A549 (cell line): ENCODE results near the gene PCDHA2. TPM values are rescaled to one million over a fixed set of nuclear protein-coding genes. Genes with fewer than 3 reads are reported as not detected.

Source experiments
- ATAC-seq, 2 experiments: fragments of 200-7000 bp in 1 of 2; fragments of >200 bp in 1 of 2; cut with Nextera tagmentation in 1 of 2; cut with Tn5 transposase in 1 of 2; 3 replicates each; pipeline versions ENCODE4 v1.8.0 to v1.9.1; 2018 to 2020; ENCODE audit warnings: mild to moderate bottlenecking in 1 of 2, moderate library complexity in 1 of 2
- CTCF ChIA-PET: fragments of 300-600 bp; sonication (Branson Sonifier 250); formaldehyde crosslinking; extraction: SDS; loops from one replicate; lab custom pipeline; 2021; ENCODE audit warnings: antibody characterized with exemption, inconsistent platforms; lab: Yijun Ruan, JAX
- POLR2A ChIA-PET: fragments of 350-600 bp; formaldehyde crosslinking; extraction: SDS; loops from one replicate; lab custom pipeline; 2021; ENCODE audit warnings: antibody characterized with exemption, inconsistent platforms; lab: Yijun Ruan, JAX
- DNase-seq, 2 experiments: peaks; one replicate each; pipeline versions ENCODE4 v3.0.0 to v3.0.0-alpha.2; 2011 to 2016; ENCODE audit warnings: low read depth in 1 of 2, low spot score in 1 of 2
- FAIRE-seq: peaks from 2 replicates; lab custom pipeline; 2011; peaks lifted over from hg19 to GRCh38; lab: Jason Lieb, UNC
- H3K27ac ChIP-seq, 2 experiments: fragments of >200 bp; sonication (Bioruptor Twin); formaldehyde crosslinking; 3 replicates each; pipeline ENCODE4 v1.5.1; 2016 to 2017
- H3K4me1 ChIP-seq: fragments of >200 bp; sonication (Bioruptor Twin); formaldehyde crosslinking; 3 replicates; pipeline ENCODE4 v1.6.1; 2016
- H3K4me2 ChIP-seq: fragments of >200 bp; sonication (Bioruptor Twin); formaldehyde crosslinking; 3 replicates; pipeline ENCODE4 v1.6.1; 2016
- H3K4me3 ChIP-seq: fragments of >200 bp; sonication (Bioruptor Twin); formaldehyde crosslinking; 3 replicates; pipeline ENCODE4 v1.5.1; 2016
- H3K9me3 ChIP-seq: fragments of >200 bp; sonication (Bioruptor Twin); formaldehyde crosslinking; 3 replicates; pipeline ENCODE4 v1.6.1; 2016
- BHLHE40 ChIP-seq: IDR thresholded peaks from 2 replicates; pipeline ENCODE4 v1.6.1; 2012; ENCODE audit warnings: low read depth, low read length, inconsistent platforms
- GATA3 ChIP-seq: IDR thresholded peaks from 2 replicates; pipeline ENCODE4 v1.6.1; 2012; ENCODE audit warnings: borderline replicate concordance
- HES2 ChIP-seq: fragments of >200 bp; sonication (Bioruptor Twin); formaldehyde crosslinking; IDR thresholded peaks from 2 replicates; pipeline ENCODE4 v1.6.1; 2016
- HMGXB4 ChIP-seq: fragments of 250-450 bp; sonication (Bioruptor Pico); IDR thresholded peaks from 2 replicates; pipeline ENCODE4 v1.5.0; 2021; ENCODE audit warnings: mild to moderate bottlenecking, moderate library complexity, borderline replicate concordance
- JUNB ChIP-seq: fragments of >200 bp; sonication (Bioruptor Twin); formaldehyde crosslinking; IDR thresholded peaks from 2 replicates; pipeline ENCODE4 v1.6.1; 2016
- KDM5A ChIP-seq: fragments of 200-600 bp; sonication (generic); IDR thresholded peaks from 2 replicates; pipeline ENCODE4 v1.6.1; 2016; ENCODE audit warnings: antibody characterized with exemption, mild to moderate bottlenecking
- MAZ ChIP-seq: fragments of 150-350 bp; IDR thresholded peaks from 2 replicates; pipeline ENCODE4 v1.6.1; 2014; ENCODE audit warnings: antibody characterized with exemption, low read depth, low read length, borderline replicate concordance
- NR3C1 ChIP-seq: fragments of >200 bp; sonication (Bioruptor Twin); formaldehyde crosslinking; IDR thresholded peaks from 3 replicates; pipeline ENCODE4 v1.6.1; 2017
- PHF8 ChIP-seq: fragments of 200-600 bp; sonication (generic); IDR thresholded peaks from 2 replicates; pipeline ENCODE4 v1.6.1; 2016; ENCODE audit warnings: low read depth, mild to moderate bottlenecking, antibody characterized with exemption, moderate library complexity, borderline replicate concordance
- RAD21 ChIP-seq, 2 experiments: fragments of >200 bp in 1 of 2; sonication (Bioruptor Twin) in 1 of 2; formaldehyde crosslinking in 1 of 2; IDR thresholded peaks in 1 of 2; conservative IDR thresholded peaks in 1 of 2; 2 replicates in 1 of 2; 3 replicates in 1 of 2; pipeline ENCODE4 v1.6.1; 2012 to 2018; ENCODE audit warnings: inconsistent platforms in 1 of 2
- RFX5 ChIP-seq: fragments of 450-650 bp; IDR thresholded peaks from 2 replicates; pipeline ENCODE4 v1.7.1; 2014; ENCODE audit warnings: antibody characterized with exemption, mild to moderate bottlenecking, moderate library complexity
- ZNF302 ChIP-seq: fragments of 250-450 bp; sonication (Bioruptor Pico); IDR thresholded peaks from 2 replicates; pipeline ENCODE4 v1.9.0; 2021; ENCODE audit warnings: inconsistent platforms, mild to moderate bottlenecking, moderate library complexity
- ZSCAN20 ChIP-seq: fragments of 250-450 bp; sonication (Bioruptor Pico); IDR thresholded peaks from 2 replicates; pipeline ENCODE4 v1.8.0; 2022; ENCODE audit warnings: mild to moderate bottlenecking, moderate library complexity
- WGBS: methylation state at CpG from one replicate; pipeline ENCODE4 v1.1.6; 2017; ENCODE audit errors: missing lambda C conversion rate; 5-methylcytosine and 5-hydroxymethylcytosine counted together
- polyA minus RNA-seq: library from RNA; depleted of rRNA, polyadenylated mRNA; stranded (reverse); fragments of >200 nt; gene quantifications from 2 replicates; pipeline ENCODE4 v1.2.3, GENCODE V29; 2011; rRNA and poly(A)+ RNA removed
- polyA plus RNA-seq, 4 experiments: library from polyadenylated mRNA; depleted of rRNA in 3 of 4; stranded (reverse); fragments of >200 nt; fragmentation: RNase III in 1 of 4; extraction: RNeasy Plus Mini Kit Qiagen cat#74134 plus additional on column Dnase treatment in 1 of 4; gene quantifications; 2 replicates in 3 of 4; 3 replicates in 1 of 4; pipeline ENCODE4 v1.2.3, GENCODE V29; 2011 to 2017
- TF ChIP-seq, protein P1 (sequence below): fragments of 250-450 bp; sonication (Bioruptor Pico); IDR thresholded peaks from 2 replicates; pipeline ENCODE4 v1.5.0; 2020; ENCODE audit warnings: low read depth, mild to moderate bottlenecking, moderate library complexity

The PCDHA2 gene
- polyA plus RNA-seq (2011; rRNA removed) (0.03 and 0.07 TPM in 2 replicates), polyA plus RNA-seq (2017; fragmentation: RNase III; extraction: RNeasy Plus Mini Kit Qiagen cat#74134 plus additional on column Dnase treatment) (0.08 TPM in 3 replicates), polyA minus RNA-seq (0.21 TPM in 1 of 2 replicates, not detected in the other)
- polyA plus RNA-seq (2012; cell fraction: cytosol; rRNA removed), result 0.03 and 0.04 TPM in 2 replicates
- polyA plus RNA-seq (2012; cell fraction: nucleus; rRNA removed), result 0.11 and 0.15 TPM in 2 replicates

GRCh38 chr5:140794595-140795258 lies at the start of gene PCDHA2:
Gene PCDHA2, plus strand, starts transcription at chr5:140794852.
- ChIA-PET CTCF (interaction anchor here (0.6 to 4.9 kb wide), 12 partner anchors 9 to 1562 kb away, joined by 3 to 28 read pairs (median 3); partner anchors contain the start of genes PCDHA1, PCDHA11, PCDHA4 and PCDHA5), POLR2A (no interaction called here)
- ATAC-seq (peak in 1 of 2 experiments; percentile 84; a peak in 4 of 6 replicates), FAIRE-seq (no peak), DNase-seq (peak; percentile 13 to 32)
- Histone ChIP-seq H3K9me3 (peaks cover 36% of the 10 kb centered on the region), H3K27ac (peak within 1 kb of the TSS in 1 of 2 experiments; percentile 35; a peak in 1 of 6 replicates), H3K4me2 (peak within 1 kb of the TSS; percentile 51), H3K4me3 (peak within 1 kb of the TSS; percentile 38), H3K4me1 (no peaks in the 10 kb centered on the region)
- TF ChIP-seq ZNF302 (CRISPR knock-in tag) (no peak), PHF8 (no peak), RAD21 (conservative IDR thresholded peaks at IDR 0.05 in 1 of 2, IDR thresholded peaks at IDR 0.05 in 1 of 2) (peak in 1 of 2 experiments; percentile 12; a peak in 2 of 5 replicates)
- 27% methylated on average over 14 of the region's 27 CpGs for WGBS

GRCh38 chr5:140753561-140753960 lies 41.1 kb upstream of the PCDHA2 start:
- FAIRE-seq (no peak), DNase-seq (no peak), ATAC-seq (no peak)
- no peak overlapping the region for H3K4me2 ChIP-seq
- ChIA-PET CTCF (no interaction called here), POLR2A (no interaction called here)
- H3K4me1 ChIP-seq, result no peaks in the 10 kb centered on the region
- TF ChIP-seq MAZ, result no peak
- H3K4me3 ChIP-seq, result no peak overlapping the region
- WGBS, result 8% methylated on average over 4 of the region's 5 CpGs
- H3K9me3 ChIP-seq, result peaks cover 32% of the 10 kb centered on the region; the same call in 2 of the 3 replicates
- no peak overlapping the region for H3K27ac ChIP-seq

DNA sequence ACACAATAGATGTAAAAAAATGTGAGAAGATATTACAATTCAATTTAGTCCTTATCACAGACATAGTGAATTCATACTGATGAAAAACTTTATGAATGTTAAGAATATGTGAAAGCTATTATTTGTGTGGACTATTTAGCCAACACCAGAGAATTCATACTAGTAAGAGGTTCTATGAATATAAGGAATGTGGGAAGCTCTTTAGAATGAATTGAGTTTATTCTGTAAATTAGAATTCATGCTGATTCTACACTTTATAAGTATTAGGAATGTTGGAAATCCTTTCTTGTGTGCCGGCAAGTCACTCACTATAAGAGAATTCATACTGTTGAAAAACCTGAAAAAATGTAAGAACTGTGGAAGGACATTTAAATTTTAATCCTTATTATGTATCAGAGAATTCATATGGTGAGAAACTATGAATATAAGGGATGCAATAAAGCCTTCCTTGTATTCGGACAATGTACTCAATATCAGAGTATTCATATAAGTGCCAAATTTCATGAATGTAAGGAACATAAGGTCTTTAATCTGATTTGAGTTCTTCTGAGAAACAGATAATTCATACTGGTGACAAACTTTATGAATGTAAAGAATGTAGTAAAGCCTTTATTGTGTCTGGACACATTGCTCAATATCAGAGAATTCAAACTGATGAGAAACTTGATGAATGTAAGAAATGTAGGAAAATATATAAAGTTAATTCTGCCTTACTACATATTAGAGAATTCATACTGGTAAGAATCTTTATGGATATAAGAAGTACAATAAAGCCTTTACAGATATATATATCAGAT lies 30.3 kb upstream of the PCDHA2 start:
- H3K9me3 ChIP-seq, result peaks cover 80% of the 10 kb centered on the region
- FAIRE-seq, result peak; percentile 18

DNA sequence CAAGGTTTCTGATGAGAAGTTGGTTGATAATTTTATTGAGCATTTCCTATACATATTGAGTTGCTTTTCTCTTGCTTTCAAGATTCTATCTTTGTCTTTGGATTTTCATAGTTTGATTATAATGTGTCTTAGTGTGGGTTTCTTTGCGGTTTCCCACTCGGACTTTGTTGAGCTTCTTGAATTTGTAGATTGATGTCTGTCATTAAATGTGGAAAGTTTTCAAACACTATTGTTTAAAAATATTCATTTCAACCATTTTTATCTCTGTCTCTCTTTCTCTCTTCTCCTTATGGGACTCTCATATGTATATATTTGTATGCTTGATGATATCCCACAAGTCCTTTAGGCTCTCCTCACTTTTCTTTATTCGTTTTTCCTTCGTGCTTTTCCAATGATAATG lies 27.2 kb upstream of the PCDHA2 start:
- FAIRE-seq (no peak), ATAC-seq (no peak), DNase-seq (no peak)
- no peak overlapping the region for H3K4me3 ChIP-seq
- H3K27ac ChIP-seq, result no peak overlapping the region
- peaks cover 79% of the 10 kb centered on the region for H3K9me3 ChIP-seq
- POLR2A ChIA-PET, result no interaction called here
- TF ChIP-seq NR3C1, result no peak
- TF ChIP-seq, protein P1, sequence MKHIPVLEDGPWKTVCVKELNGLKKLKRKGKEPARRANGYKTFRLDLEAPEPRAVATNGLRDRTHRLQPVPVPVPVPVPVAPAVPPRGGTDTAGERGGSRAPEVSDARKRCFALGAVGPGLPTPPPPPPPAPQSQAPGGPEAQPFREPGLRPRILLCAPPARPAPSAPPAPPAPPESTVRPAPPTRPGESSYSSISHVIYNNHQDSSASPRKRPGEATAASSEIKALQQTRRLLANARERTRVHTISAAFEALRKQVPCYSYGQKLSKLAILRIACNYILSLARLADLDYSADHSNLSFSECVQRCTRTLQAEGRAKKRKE (CRISPR knock-in tag), result no peak
- no peak for TF ChIP-seq ZSCAN20 (CRISPR knock-in tag)
- TF ChIP-seq HES2, result no peak
- no peak for TF ChIP-seq BHLHE40
- no peak for TF ChIP-seq HMGXB4 (CRISPR knock-in tag)
- no peak for TF ChIP-seq JUNB
- TF ChIP-seq KDM5A, result no peak
- TF ChIP-seq, all 56 proteins: peak for 0
- CTCF ChIA-PET, result no interaction called here
- no peaks in the 10 kb centered on the region for H3K4me1 ChIP-seq
- 15% methylated on average over 4 of the region's 4 CpGs for WGBS
- H3K4me2 ChIP-seq, result no peak overlapping the region

More for the DNA sequence above, 30.3 kb upstream of the PCDHA2 start:
- no peak for ATAC-seq
- CTCF ChIA-PET, result interaction anchor here (1.5 kb wide), 1 partner anchor 12 kb away, joined by 3 read pairs; no protein-coding TSS in a partner anchor
- Histone ChIP-seq H3K27ac (no peak overlapping the region), H3K4me1 (no peaks in the 10 kb centered on the region)
- WGBS, result 16% methylated on average over 2 of the region's 2 CpGs
- POLR2A ChIA-PET, result no interaction called here
- DNase-seq, result peak in 1 of 2 experiments; percentile 4
- TF ChIP-seq GATA3 (peak; percentile 39; the same call in 1 of the 2 replicates), RFX5 (no peak)
- TF ChIP-seq, all 56 proteins: peak for 1
- Histone ChIP-seq H3K4me2 (no peak overlapping the region), H3K4me3 (no peak overlapping the region)
